HG03354 (cell line): ENCODE results near the gene DNAJC12.

Experiments used
- ATAC-seq: cut with Tn5 transposase; IDR thresholded peaks from one replicate; pipeline ENCODE4 v1.9.1; 2021; ENCODE audit warnings: mild to moderate bottlenecking; ENCODE audit not compliant: unreplicated experiment, poor library complexity, severe bottlenecking

Gene DNAJC12

DNA sequence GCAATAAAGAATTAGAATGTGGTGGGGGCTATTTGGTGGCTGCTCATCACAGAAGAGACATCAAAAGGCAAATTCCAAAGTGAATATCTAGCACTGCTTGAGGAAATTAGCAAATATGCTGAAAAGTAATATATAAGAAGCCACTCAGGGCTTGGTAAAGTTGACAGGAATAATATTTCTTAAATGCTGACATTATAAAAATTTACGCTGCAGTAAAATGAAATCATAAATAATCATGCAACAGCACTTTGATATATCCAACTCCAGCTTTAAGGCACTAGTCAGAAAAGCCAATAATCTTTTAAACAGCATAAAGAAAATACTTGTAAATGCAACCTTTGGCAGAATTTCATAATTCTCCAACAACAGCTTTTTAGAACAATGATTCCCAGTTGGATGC, 36.9 kb downstream of the DNAJC12 start:
- ATAC-seq: no peak

- no peak for ATAC-seq
Observed at GRCh38 chr10:67794909-67795460, 43.0 kb downstream of the DNAJC12 start.

DNA sequence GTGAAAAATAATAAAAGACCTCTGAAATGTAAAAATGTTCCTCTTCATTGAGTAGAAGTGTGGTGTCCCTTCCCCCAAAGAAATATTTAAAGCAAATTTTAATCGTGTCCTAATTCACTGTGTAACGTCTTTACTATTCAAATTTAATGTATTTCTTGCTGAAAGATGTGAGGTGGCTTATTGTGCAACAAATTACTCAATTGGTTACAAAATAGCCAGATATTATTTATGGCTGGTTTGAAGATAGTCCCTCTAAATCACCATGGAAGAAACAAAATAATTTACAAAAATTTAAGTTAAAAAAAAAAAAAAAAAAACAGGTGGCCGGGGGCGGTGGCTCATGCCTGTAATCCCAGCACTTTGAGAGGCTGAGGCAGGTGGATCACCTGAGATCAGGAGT, 43.7 kb downstream of the DNAJC12 start:
- no peak for ATAC-seq

- ATAC-seq: no peak
Observed at GRCh38 chr10:67793313-67793712, 44.7 kb downstream of the DNAJC12 start.

DNA sequence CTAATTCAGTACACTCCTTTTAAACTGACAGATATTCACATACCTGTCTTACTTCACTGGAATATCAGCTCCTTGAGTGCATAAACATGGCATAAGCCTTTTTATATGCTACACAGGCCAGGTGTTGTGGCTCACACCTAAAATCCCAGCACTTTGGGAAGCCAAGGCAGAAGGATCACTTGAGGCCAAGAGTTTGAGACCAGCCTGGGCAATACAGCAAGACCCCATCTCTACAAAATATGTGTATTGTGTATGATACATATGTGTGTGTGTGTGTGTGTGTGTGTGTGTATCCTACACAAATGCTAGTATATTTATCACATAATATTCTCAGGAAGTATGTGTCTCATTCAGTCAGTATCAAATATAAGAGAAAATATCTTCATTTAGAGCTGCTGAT, 45.3 kb downstream of the DNAJC12 start:
- no peak for ATAC-seq

- no peak for ATAC-seq
Observed at GRCh38 chr10:67790534-67791408, 47.2 kb downstream of the DNAJC12 start.

DNA sequence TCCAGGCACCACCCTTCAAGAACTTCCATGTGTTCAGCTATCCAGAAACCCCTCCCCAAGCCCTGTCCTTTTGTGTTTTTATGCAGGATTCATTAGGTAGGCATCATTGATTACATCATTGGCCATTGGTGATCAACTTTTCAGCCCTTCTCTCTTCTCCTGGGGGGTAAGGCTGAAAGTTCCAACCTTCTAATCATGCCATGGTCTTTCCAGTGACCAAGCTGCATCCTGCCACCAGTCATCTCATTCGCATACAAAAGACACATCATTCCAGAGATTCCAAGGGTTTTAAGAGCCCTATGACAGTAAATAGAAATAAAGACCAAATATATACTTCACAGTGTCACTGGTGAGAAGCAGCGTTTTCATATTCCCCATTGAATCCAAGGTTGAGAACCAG, 48.2 kb downstream of the DNAJC12 start:
- no peak for ATAC-seq

DNA sequence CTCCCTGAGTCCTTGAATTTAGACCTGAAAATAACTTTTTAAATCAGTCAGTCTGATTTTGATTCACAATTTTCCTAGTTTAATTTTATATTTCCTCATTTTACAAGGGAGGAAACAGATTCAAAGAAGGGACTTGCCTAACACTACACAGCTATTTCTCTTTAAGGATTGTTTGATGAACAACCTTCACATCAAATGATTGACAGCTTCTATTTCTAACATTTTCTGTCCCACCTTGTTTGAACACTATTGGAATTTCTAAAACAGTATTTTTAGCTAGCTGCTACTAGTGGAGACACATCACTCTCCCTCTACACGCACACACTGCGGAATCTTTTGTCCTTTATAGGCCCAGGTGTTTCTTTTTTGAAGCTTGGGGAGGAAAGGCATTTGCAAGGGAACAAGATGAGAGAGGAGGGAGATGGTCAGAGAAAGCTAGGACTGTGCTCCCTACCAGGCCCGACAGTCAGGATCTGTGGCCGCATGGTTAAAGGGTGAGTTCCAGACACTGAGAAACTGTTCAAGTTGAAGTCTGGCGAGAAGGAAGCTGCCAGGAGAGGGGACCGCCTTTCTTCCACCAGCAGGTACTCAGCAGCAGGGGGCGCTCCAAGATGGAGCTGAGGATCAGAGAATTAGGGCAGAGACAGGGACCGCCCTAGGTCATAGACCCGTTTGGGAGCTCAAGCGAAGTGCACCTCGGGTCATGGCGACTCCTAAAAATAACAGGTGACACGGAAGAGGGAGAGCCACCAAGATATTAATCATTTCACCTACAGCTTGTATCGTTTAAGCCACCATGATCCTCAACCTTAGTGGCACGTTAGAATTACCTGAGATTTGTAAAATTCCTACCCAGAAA, 49.7 kb downstream of the DNAJC12 start:
- peak; percentile 79 for ATAC-seq

DNA sequence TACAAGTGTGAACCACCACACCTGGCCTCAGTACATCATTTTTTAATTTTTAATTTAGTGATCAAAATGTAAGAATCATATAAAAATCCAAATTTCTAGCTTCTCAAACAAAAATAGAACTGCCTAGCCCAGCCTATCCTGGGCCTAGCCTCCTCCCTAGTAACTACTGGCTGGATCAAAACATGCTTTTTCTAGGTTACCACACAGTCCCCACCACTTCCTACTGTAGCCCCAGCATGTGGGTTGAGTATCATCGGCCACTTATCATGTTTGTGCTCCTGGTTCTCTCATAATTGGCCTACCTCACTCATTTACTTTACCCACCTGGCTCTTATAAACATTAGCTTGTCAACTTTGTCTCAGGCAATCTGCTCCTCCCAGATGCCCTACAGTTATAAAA, 52.9 kb downstream of the DNAJC12 start:
- peak; percentile 16 for ATAC-seq

GRCh38 chr10:67784474-67784873, 53.5 kb downstream of the DNAJC12 start:
- ATAC-seq: no peak

DNA sequence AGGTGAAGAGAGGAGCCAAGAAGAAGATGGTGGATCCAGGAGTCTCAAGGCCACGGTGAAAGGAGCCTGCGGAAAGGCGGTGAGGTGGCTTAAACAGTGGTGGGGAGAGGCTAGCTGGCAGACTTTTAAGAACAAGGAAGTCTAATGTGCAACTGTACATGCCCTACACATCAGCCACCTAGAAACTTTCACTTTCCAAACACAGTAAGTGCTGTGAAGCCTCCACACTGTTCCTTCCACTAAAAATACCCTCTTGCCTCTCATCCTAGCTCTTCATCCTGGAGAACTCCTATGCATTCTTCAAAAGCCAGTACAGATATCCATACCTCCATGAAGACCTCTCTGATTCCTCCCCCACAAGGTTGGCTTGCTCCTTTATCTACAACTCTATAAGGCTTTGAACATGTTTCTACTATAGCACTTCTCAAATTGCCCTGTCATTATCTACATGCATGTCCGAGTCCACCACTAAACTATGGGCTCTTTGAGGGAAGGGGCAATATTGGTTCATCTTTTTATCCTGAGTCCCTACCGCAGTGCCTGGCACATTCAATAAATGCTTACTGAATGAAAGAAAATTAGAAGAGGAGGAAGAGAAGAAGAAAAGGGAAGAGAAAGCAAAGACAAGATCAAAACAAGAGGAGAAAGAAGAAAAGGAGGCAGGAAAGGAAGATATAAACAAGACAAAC, 54.2 kb downstream of the DNAJC12 start:
- peak; percentile 25 for ATAC-seq

- ATAC-seq: no peak
Observed at GRCh38 chr10:67782530-67782929, 55.5 kb downstream of the DNAJC12 start.

DNA sequence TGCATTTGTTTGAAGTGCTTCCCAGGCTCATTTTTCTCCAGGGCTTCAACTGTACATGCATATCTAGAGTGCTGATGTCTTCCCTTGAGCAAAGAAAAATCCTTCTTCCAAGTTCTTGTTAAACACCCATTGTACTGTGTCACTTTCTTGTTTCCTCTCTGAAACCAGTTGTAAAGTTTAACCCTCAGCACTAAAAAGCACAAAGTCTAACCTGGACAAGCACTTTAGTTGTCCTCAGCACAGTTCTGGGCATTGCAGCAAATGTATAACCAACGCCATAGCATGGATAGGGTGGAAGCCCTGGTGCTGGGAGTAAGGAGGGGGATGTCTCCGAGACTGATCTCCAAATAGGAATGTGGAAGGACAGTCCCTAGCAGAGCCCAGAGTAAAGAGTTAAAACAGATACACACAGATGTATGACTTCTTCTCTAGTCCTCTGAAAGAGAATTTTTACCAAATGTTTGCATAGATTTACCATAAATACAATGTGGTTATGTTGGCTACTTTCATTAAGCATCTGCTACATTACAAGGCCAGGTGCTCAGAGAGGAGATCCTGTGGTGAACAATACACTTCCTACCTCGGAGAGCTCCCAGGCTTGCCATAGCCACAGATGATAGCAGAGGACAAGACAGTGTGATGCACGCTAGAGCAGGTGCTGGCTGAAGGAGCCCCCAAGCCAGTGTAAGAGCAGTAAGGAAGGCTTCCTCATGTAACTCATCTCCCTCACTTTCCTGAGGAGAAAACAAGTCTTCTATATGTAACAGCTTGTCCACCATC, 57.0 kb downstream of the DNAJC12 start:
- peak; percentile 86 for ATAC-seq

- peak; percentile 0 for ATAC-seq
Observed at GRCh38 chr10:67780204-67780621, 57.8 kb downstream of the DNAJC12 start.

DNA sequence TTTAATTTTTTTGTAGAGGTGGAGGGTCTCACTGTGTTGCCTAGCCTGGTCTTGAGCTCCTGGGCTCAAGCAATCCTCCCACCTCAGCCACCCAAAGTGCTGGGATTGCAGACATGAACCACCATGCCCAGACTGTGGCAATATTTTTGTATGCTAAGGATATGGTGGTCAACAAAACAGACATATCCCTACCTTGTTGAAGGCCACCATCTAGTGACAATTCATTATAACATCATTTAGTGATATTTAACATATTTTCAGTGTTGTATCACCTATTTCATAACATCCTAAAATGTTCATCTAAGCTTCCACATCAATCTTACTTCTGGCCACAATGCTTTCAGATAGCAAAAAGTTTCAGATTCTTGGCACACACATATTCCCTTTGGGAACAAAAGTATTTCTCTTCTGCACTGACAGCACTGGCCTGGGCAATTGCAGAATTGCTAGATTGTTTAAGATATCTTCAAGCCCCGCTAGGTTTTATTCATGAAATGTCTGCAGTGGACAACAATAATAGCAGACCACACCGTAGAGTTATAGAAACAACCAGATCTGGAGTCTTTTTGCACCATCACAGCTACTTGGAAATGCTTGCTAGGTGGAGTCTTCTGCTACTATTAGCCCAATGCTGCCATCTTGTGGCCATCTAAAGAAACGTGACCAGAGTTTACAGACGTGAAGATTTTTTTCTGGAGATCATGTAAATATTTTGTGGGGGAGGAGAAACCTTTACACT, 58.4 kb downstream of the DNAJC12 start:
- ATAC-seq: peak; percentile 49

- no peak for ATAC-seq
Observed at GRCh38 chr10:67776371-67776770, 61.6 kb downstream of the DNAJC12 start.

DNA sequence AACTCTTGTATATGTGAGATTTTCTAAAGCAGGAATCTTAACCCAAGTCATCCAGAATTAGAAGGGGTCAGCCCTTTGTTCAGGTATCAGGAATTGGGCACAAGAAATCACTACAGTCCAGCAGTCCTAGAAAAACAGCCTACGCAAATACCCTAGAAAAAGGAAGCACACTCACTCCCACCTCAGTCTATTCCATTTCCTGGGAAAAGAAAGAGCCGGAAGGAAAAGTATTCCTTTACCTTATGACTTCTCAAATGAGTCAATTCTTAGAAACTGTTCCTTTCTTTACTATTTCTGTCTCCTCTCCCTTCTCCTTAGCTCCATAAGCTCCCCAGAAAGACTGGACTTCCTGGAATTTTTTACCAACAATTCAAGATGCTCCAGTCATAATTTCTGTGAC, 62.7 kb downstream of the DNAJC12 start:
- ATAC-seq: no peak

GRCh38 chr10:67772894-67773511, 65.0 kb downstream of the DNAJC12 start:
- peak; percentile 96 for ATAC-seq
